ENCODE results near the gene C17orf67. TPM values are rescaled to one million over a fixed set of nuclear protein-coding genes. Genes with fewer than 3 reads are reported as not detected.

Gene C17orf67
- total and polyA plus RNA-seq, 2 of the 13 experiments (the other 11 are each of a cell fraction or from before 2014, with no cell fraction given), result 0.41 to 0.86 TPM

DNA sequence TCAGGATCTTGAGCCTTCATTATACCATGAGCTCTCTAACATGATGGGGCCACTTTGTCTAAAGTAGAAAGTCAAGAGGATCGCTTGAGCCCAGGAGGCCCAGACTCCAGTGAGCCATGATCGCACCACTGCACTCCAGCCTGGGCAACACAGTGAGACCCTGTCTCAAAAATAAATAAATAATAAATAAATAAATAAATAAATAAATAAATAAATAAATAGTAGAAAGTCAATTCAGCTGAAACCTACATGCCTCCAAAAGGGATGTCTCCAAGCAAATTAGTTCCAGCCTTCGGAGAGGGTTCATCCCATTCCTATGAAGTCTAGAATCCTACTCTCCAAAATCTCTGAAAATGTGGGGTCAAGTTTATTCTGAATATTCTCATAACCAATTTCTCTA is 26.0 kb downstream of the C17orf67 start (continued):
- no peak for TF ChIP-seq ZNF777 (CRISPR knock-in tag; IDR thresholded peaks at IDR 0.05)
- no peak for TF ChIP-seq SAP130 (CRISPR knock-in tag; IDR thresholded peaks at IDR 0.05; ENCODE audit: low read depth)
- no peak for TF ChIP-seq FOXM1 (CRISPR knock-in tag; IDR thresholded peaks at IDR 0.05)

- Histone ChIP-seq H3K27me3 (ENCODE audit: control insufficient read depth in 1 of 2, insufficient read depth in 2 of 2, low read length in 2 of 2) (peaks cover 0 to 6% of the 10 kb centered on the region in 2 experiments; a peak in 1 of 5 replicates), H3K36me3 (replicated peaks in 1 of 2; ENCODE audit: control insufficient read depth in 1 of 2, insufficient read depth in 2 of 2, low read length in 2 of 2) (no peaks in the 10 kb centered on the region), H4K20me1 (ENCODE audit: insufficient read depth, low read length) (no peaks in the 10 kb centered on the region), H3K27ac (ENCODE audit: extremely low read length, insufficient read depth, low read length) (no peak overlapping the region), H3K4me3 (replicated peaks in 1 of 3; ENCODE audit: insufficient read depth in 1 of 3, low read depth in 2 of 3, low read length in 3 of 3) (peak overlapping the region in 1 of 3 experiments; percentile 11; a peak in 1 of 6 replicates), H3K9ac (ENCODE audit: insufficient read depth, low read depth, low read length) (no peak overlapping the region), H3K4me2 (ENCODE audit: low read depth, low read length) (peak overlapping the region; percentile 50), H3K79me2 (ENCODE audit: insufficient read depth, low read length) (no peaks in the 10 kb centered on the region), H3K4me1 (ENCODE audit: insufficient read depth, low read length) (peaks cover 25% of the 10 kb centered on the region), H3K9me3 (ENCODE audit: low read length) (no peaks in the 10 kb centered on the region), H2AFZ (ENCODE audit: low read length) (peak overlapping the region; percentile 39)
- FAIRE-seq (no peak), ATAC-seq (peak; percentile 43; the same call in 2 of the 3 replicates), DNase-seq (ENCODE audit: low spot score) (no peak)
- ChIA-PET CTCF (ENCODE audit: low intra/inter-chr PET ratio, low total read pairs) (no interaction called here), POLR2A (no interaction called here)
- BruUV-seq (replicated peaks), result no TSS peak
- intact Hi-C loops (cut with micrococcal nuclease; ENCODE audit: unreplicated experiment) (no loop called here), in situ Hi-C loops (cut with HindIII; ENCODE audit: extremely low pct_ligation_motif_present, low pct_unique_long_range_greater_than_20kb) (no loop called here)
- 6% methylated on average over 4 of the region's 4 CpGs for whole genome bisulfite sequencing (ENCODE audit: low lambda C conversion rate)
- no peak for TF ChIP-seq SMAD1 (CRISPR knock-in tag; IDR thresholded peaks at IDR 0.05; ENCODE audit: borderline replicate concordance, low read depth)
- TF ChIP-seq NAIF1 (CRISPR knock-in tag; IDR thresholded peaks at IDR 0.05; ENCODE audit: borderline replicate concordance), result no peak
- TF ChIP-seq ZNF143 (CRISPR knock-in tag; IDR thresholded peaks at IDR 0.05), result peak; percentile 45; the same call in 1 of the 2 replicates
- TF ChIP-seq ZBTB44 (CRISPR knock-in tag; IDR thresholded peaks at IDR 0.05), result no peak
- TF ChIP-seq ETS1 (CRISPR knock-in tag; IDR thresholded peaks at IDR 0.05), result no peak
- TF ChIP-seq CREB1 (IDR thresholded peaks at IDR 0.05), result no peak
- TF ChIP-seq CREB1 (CRISPR knock-in tag; IDR thresholded peaks at IDR 0.05), result no peak
- TF ChIP-seq, protein P1, sequence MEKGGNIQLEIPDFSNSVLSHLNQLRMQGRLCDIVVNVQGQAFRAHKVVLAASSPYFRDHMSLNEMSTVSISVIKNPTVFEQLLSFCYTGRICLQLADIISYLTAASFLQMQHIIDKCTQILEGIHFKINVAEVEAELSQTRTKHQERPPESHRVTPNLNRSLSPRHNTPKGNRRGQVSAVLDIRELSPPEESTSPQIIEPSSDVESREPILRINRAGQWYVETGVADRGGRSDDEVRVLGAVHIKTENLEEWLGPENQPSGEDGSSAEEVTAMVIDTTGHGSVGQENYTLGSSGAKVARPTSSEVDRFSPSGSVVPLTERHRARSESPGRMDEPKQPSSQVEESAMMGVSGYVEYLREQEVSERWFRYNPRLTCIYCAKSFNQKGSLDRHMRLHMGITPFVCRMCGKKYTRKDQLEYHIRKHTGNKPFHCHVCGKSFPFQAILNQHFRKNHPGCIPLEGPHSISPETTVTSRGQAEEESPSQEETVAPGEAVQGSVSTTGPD (CRISPR knock-in tag; IDR thresholded peaks at IDR 0.05), result no peak
- no peak for TF ChIP-seq ZNF556 (CRISPR knock-in tag; IDR thresholded peaks at IDR 0.05; ENCODE audit: borderline replicate concordance)
- no peak for TF ChIP-seq ZNF30 (CRISPR knock-in tag; IDR thresholded peaks at IDR 0.05)
- TF ChIP-seq, protein P2, sequence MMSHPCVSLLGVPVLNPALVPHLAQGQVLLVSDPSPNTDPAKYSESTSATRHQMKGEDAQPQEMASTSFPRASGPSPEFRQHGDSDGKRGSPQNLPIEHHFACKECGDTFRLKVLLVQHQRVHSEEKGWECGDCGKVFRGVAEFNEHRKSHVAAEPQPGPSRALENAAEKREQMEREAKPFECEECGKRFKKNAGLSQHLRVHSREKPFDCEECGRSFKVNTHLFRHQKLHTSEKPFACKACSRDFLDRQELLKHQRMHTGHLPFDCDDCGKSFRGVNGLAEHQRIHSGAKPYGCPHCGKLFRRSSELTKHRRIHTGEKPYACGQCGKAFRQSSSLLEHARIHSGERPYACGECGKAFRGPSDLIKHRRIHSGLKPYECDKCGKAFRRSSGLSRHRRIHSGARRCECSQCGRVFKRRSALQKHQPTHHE (CRISPR knock-in tag; IDR thresholded peaks at IDR 0.05; ENCODE audit: borderline replicate concordance), result no peak
- TF ChIP-seq, protein P3, sequence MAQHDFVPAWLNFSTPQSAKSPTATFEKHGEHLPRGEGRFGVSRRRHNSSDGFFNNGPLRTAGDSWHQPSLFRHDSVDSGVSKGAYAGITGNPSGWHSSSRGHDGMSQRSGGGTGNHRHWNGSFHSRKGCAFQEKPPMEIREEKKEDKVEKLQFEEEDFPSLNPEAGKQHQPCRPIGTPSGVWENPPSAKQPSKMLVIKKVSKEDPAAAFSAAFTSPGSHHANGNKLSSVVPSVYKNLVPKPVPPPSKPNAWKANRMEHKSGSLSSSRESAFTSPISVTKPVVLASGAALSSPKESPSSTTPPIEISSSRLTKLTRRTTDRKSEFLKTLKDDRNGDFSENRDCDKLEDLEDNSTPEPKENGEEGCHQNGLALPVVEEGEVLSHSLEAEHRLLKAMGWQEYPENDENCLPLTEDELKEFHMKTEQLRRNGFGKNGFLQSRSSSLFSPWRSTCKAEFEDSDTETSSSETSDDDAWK (CRISPR knock-in tag; IDR thresholded peaks at IDR 0.05), result no peak
- TF ChIP-seq ZBTB43 (CRISPR knock-in tag; conservative IDR thresholded peaks at IDR 0.05), result no peak
Observed at GRCh38 chr17:56806949-56807348, 26.8 kb downstream of the C17orf67 start.
